Measurements from ENCODE around the gene TSFM.

Gene TSFM

GRCh38 chr12:57759360-57759980, 23.1 kb upstream of the TSFM start:
- Histone ChIP-seq H3K4me3 (ENCODE audit: low read length) (no peak overlapping the region), H3K4me2 (ENCODE audit: low read length) (no peak overlapping the region), H3K9me2 (replicated peaks; ENCODE audit: control insufficient read depth, low read length) (no peaks in the 10 kb centered on the region), H3K27ac (ENCODE audit: low read depth, low read length) (no peak overlapping the region), H3K4me1 (ENCODE audit: control insufficient read depth, low read length) (peaks cover 24% of the 10 kb centered on the region), H3K79me2 (ENCODE audit: control insufficient read depth, low read length) (peaks cover 51% of the 10 kb centered on the region), H3K9me3 (ENCODE audit: control insufficient read depth, insufficient read depth, low read length) (no peaks in the 10 kb centered on the region), H3K27me3 (ENCODE audit: control insufficient read depth, low read length) (peaks cover 4% of the 10 kb centered on the region), H3F3A (ENCODE audit: control insufficient read depth, insufficient read depth) (peaks cover 25% of the 10 kb centered on the region), H3K36me3 (ENCODE audit: control insufficient read depth, low read length) (peaks cover 51% of the 10 kb centered on the region), H4K20me1 (ENCODE audit: control insufficient read depth, insufficient read depth, low read depth, low read length) (peaks cover 16% of the 10 kb centered on the region; the same call in 1 of the 2 replicates)
- TF ChIP-seq CTCF (IDR thresholded peaks at IDR 0.05; ENCODE audit: low read depth, low read length, poor library complexity, severe bottlenecking) (peak; percentile 78), EZH2phosphoT487 (IDR thresholded peaks at IDR 0.05; ENCODE audit: borderline replicate concordance, low read length) (no peak)

GRCh38 chr12:57760347-57760982, 22.1 kb upstream of the TSFM start:
- no peaks in the 10 kb centered on the region for H3K9me2 ChIP-seq (replicated peaks; ENCODE audit: control insufficient read depth, low read length)
- H4K20me1 ChIP-seq (ENCODE audit: control insufficient read depth, insufficient read depth, low read depth, low read length): peaks cover 16% of the 10 kb centered on the region; the same call in 1 of the 2 replicates
- no peaks in the 10 kb centered on the region for H3K9me3 ChIP-seq (ENCODE audit: control insufficient read depth, insufficient read depth, low read length)
- H3F3A ChIP-seq (ENCODE audit: control insufficient read depth, insufficient read depth): peaks cover 23% of the 10 kb centered on the region
- peaks cover 14% of the 10 kb centered on the region for H3K27me3 ChIP-seq (ENCODE audit: control insufficient read depth, low read length)
- peaks cover 51% of the 10 kb centered on the region for H3K79me2 ChIP-seq (ENCODE audit: control insufficient read depth, low read length)
- H3K27ac ChIP-seq (ENCODE audit: low read depth, low read length): no peak overlapping the region
- no peak for TF ChIP-seq EZH2phosphoT487 (IDR thresholded peaks at IDR 0.05; ENCODE audit: borderline replicate concordance, low read length)
- TF ChIP-seq CTCF (IDR thresholded peaks at IDR 0.05; ENCODE audit: low read depth, low read length, poor library complexity, severe bottlenecking): no peak
- no peak overlapping the region for H3K4me3 ChIP-seq (ENCODE audit: low read length)
- peaks cover 32% of the 10 kb centered on the region for H3K4me1 ChIP-seq (ENCODE audit: control insufficient read depth, low read length)
- H3K36me3 ChIP-seq (ENCODE audit: control insufficient read depth, low read length): peaks cover 51% of the 10 kb centered on the region
- no peak overlapping the region for H3K4me2 ChIP-seq (ENCODE audit: low read length)

- Histone ChIP-seq H3K27me3 (ENCODE audit: control insufficient read depth, low read length) (peaks cover 24% of the 10 kb centered on the region), H3K4me2 (ENCODE audit: low read length) (no peak overlapping the region), H3K4me1 (ENCODE audit: control insufficient read depth, low read length) (peaks cover 39% of the 10 kb centered on the region), H3F3A (ENCODE audit: control insufficient read depth, insufficient read depth) (peaks cover 16% of the 10 kb centered on the region), H3K4me3 (ENCODE audit: low read length) (no peak overlapping the region), H3K36me3 (ENCODE audit: control insufficient read depth, low read length) (peaks cover 48% of the 10 kb centered on the region), H3K27ac (ENCODE audit: low read depth, low read length) (no peak overlapping the region), H3K9me2 (replicated peaks; ENCODE audit: control insufficient read depth, low read length) (no peaks in the 10 kb centered on the region), H3K79me2 (ENCODE audit: control insufficient read depth, low read length) (peaks cover 42% of the 10 kb centered on the region), H4K20me1 (ENCODE audit: control insufficient read depth, insufficient read depth, low read depth, low read length) (peaks cover 16% of the 10 kb centered on the region; the same call in 1 of the 2 replicates), H3K9me3 (ENCODE audit: control insufficient read depth, insufficient read depth, low read length) (no peaks in the 10 kb centered on the region)
- TF ChIP-seq EZH2phosphoT487 (IDR thresholded peaks at IDR 0.05; ENCODE audit: borderline replicate concordance, low read length) (no peak), CTCF (IDR thresholded peaks at IDR 0.05; ENCODE audit: low read depth, low read length, poor library complexity, severe bottlenecking) (no peak)
Observed at GRCh38 chr12:57761391-57761998, 21.1 kb upstream of the TSFM start.

Measured in DOHH2 (cell line).